K562 (cell line): Measurements from ENCODE around the gene MEX3A. TPM values are rescaled to one million over a fixed set of nuclear protein-coding genes. Genes with fewer than 3 reads are reported as not detected.

ENCODE experiments used
- ADNP ChIP-seq: fragments of 200-800 bp; sonication (Bioruptor generic); IDR thresholded peaks from 2 replicates; pipeline ENCODE4 v1.6.1; 2016; ENCODE audit warnings: missing genetic modification characterization, missing compliant biosample characterization
- CREM ChIP-seq: IDR thresholded peaks from 2 replicates; pipeline ENCODE4 v1.6.1; 2014; ENCODE audit warnings: antibody characterized with exemption, low read depth
- DEAF1 ChIP-seq: fragments of 450-650 bp; formaldehyde crosslinking; IDR thresholded peaks from 2 replicates; pipeline ENCODE4 v1.4.0; 2020; ENCODE audit warnings: mild to moderate bottlenecking, moderate library complexity
- FOSL1 ChIP-seq: fragments of 200-800 bp; sonication (Bioruptor generic); conservative IDR thresholded peaks from 2 replicates; pipeline ENCODE4 v1.6.1; 2016; ENCODE audit warnings: missing genetic modification characterization, missing compliant biosample characterization
- GATAD2A ChIP-seq: fragments of 450-650 bp; IDR thresholded peaks from 2 replicates; pipeline ENCODE4 v1.6.1; 2017
- MAZ ChIP-seq, 2 experiments: fragments of 450-650 bp in 1 of 2; sonication (generic) in 1 of 2; formaldehyde crosslinking; IDR thresholded peaks in 1 of 2; conservative IDR thresholded peaks in 1 of 2; 2 replicates each; pipeline versions ENCODE4 v1.4.0 to v1.5.0; 2020; ENCODE audit warnings: mild to moderate bottlenecking in 1 of 2, missing genetic modification reagents in 1 of 2
- MYNN ChIP-seq, 2 experiments: sonication (generic); formaldehyde crosslinking in 1 of 2; IDR thresholded peaks; 2 replicates each; pipeline versions ENCODE4 v1.5.0 to v1.6.1; 2016 to 2020; ENCODE audit warnings: antibody characterized with exemption in 1 of 2, missing genetic modification reagents in 1 of 2
- REST ChIP-seq, 2 experiments: fragments of 450-650 bp; formaldehyde crosslinking in 1 of 2; IDR thresholded peaks; 2 replicates each; pipeline versions ENCODE4 v1.4.0 to v1.6.1; 2014 to 2020; ENCODE audit warnings: mild to moderate bottlenecking in 2 of 2, borderline replicate concordance in 1 of 2, low read depth in 1 of 2
- SREBF1 ChIP-seq: fragments of 150-350 bp; IDR thresholded peaks from 2 replicates; pipeline ENCODE4 v1.6.1; 2014; ENCODE audit warnings: antibody characterized with exemption, low read depth, low read length, borderline replicate concordance
- TFAP4 ChIP-seq: sonication (generic); formaldehyde crosslinking; IDR thresholded peaks from 2 replicates; pipeline ENCODE4 v1.8.0; 2022; ENCODE audit warnings: missing genetic modification reagents, mild to moderate bottlenecking, moderate library complexity, borderline replicate concordance
- YY1 ChIP-seq, 3 experiments: IDR thresholded peaks; 2 replicates each; pipeline ENCODE4 v1.6.1; 2011; ENCODE audit warnings: low read length in 2 of 3, mild to moderate bottlenecking in 2 of 3, moderate library complexity in 2 of 3, borderline replicate concordance in 1 of 3, control low read depth in 1 of 3, low read depth in 1 of 3; ENCODE audit not compliant: insufficient read depth in 3 of 3, insufficient replicate concordance in 2 of 3, control insufficient read depth in 1 of 3, insufficient read length in 1 of 3; ENCODE audit errors: extremely low read depth in 1 of 3
- ZBTB17 ChIP-seq: fragments of 450-650 bp; formaldehyde crosslinking; IDR thresholded peaks from 2 replicates; pipeline ENCODE4 v1.4.0; 2020; ENCODE audit warnings: mild to moderate bottlenecking
- ZEB2 ChIP-seq: fragments of 450-650 bp; IDR thresholded peaks from 2 replicates; pipeline ENCODE4 v1.6.1; 2016
- ZFPM2 ChIP-seq: fragments of 250-450 bp; sonication (Bioruptor Pico); IDR thresholded peaks from 2 replicates; pipeline ENCODE4 v1.5.1; 2022; ENCODE audit warnings: mild to moderate bottlenecking
- ZNF347 ChIP-seq: fragments of 450-650 bp; formaldehyde crosslinking; IDR thresholded peaks from 2 replicates; pipeline ENCODE4 v1.4.0; 2020; ENCODE audit warnings: low read depth, mild to moderate bottlenecking, moderate library complexity
- polyA plus RNA-seq, 8 experiments: library from polyadenylated mRNA; depleted of rRNA in 4 of 8; stranded (reverse) in 5 of 8; unstranded in 3 of 8; fragments of >200 nt; fragmentation: Nextera tagmentation in 2 of 8; fragmentation: Illumina TruSeq in 1 of 8; extraction: Ambion mirVana in 2 of 8; extraction: Trizol in 1 of 8; gene quantifications; 2 replicates each; pipeline versions ENCODE4 v1.2.1 to v1.2.3, GENCODE V29; 2011 to 2014; ENCODE audit warnings: inconsistent platforms in 1 of 8, missing spikeins in 1 of 8
- total RNA-seq, 7 experiments: library from RNA; depleted of rRNA in 6 of 7; stranded (reverse); fragments of >200 nt in 6 of 7; fragmentation: Illumina TruSeq in 2 of 7; extraction: Trizol in 2 of 7; gene quantifications; 2 replicates each; pipeline versions ENCODE4 v1.2.1 to v1.2.3, GENCODE V29; 2011 to 2021; ENCODE audit warnings: low replicate concordance in 1 of 7

MEX3A gene
- total and polyA plus RNA-seq, 9 of the 15 experiments (the other 6 are each of a cell fraction or from before 2014, with no cell fraction given), result 0.36 to 13.7 (median 5.2) TPM

- TF ChIP-seq DEAF1 (CRISPR knock-in tag), result peak; percentile 96
- peak; percentile 91 for TF ChIP-seq TFAP4 (CRISPR knock-in tag)
- TF ChIP-seq ZBTB17 (CRISPR knock-in tag), result peak; percentile 28; the same call in 1 of the 2 replicates
- 0 out of 2 replicates have a peak, but pooled peaks have one; percentile 28 for TF ChIP-seq SREBF1
- peak; percentile 67; the same call in 1 of the 2 replicates for TF ChIP-seq GATAD2A
- no peak for TF ChIP-seq ZEB2
- no peak for TF ChIP-seq ADNP (tag)
- TF ChIP-seq MYNN (IDR thresholded peaks at IDR 0.05), result 0 out of 2 replicates have a peak, but pooled peaks have one; percentile 39
- no peak for TF ChIP-seq MYNN (CRISPR knock-in tag; IDR thresholded peaks at IDR 0.05)
- TF ChIP-seq FOSL1, result peak; percentile 48; the same call in 1 of the 2 replicates
- no peak for TF ChIP-seq ZFPM2 (CRISPR knock-in tag)
- peak in 1 of 3 experiments; percentile 14 for TF ChIP-seq YY1 (IDR thresholded peaks at IDR 0.05; ENCODE audit: borderline replicate concordance in 1 of 3, control insufficient read depth in 1 of 3, extremely low read depth in 1 of 3, insufficient read depth in 3 of 3, insufficient read length in 1 of 3, insufficient replicate concordance in 2 of 3, low read depth in 1 of 3, low read length in 2 of 3)
- TF ChIP-seq ZNF347, result no peak
- peak; percentile 95 for TF ChIP-seq REST (IDR thresholded peaks at IDR 0.05; ENCODE audit: borderline replicate concordance)
- TF ChIP-seq REST (CRISPR knock-in tag; IDR thresholded peaks at IDR 0.05; ENCODE audit: low read depth), result no peak
- TF ChIP-seq CREM, result 0 out of 2 replicates have a peak, but pooled peaks have one; percentile 11
- peak; percentile 37 to 80 for TF ChIP-seq MAZ (CRISPR knock-in tag; conservative IDR thresholded peaks at IDR 0.05 in 1 of 2, IDR thresholded peaks at IDR 0.05 in 1 of 2)
Measured at GRCh38 chr1:156096640-156097391, 14.6 kb upstream of the MEX3A start (continued).
